ENCODE results near the gene OR10AG1. TPM values are rescaled to one million over a fixed set of nuclear protein-coding genes. Genes with fewer than 3 reads are reported as not detected.

Gene OR10AG1, protein sequence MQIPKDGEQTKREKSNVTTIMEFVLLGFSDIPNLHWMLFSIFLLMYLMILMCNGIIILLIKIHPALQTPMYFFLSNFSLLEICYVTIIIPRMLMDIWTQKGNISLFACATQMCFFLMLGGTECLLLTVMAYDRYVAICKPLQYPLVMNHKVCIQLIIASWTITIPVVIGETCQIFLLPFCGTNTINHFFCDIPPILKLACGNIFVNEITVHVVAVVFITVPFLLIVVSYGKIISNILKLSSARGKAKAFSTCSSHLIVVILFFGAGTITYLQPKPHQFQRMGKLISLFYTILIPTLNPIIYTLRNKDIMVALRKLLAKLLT
- not detected for total RNA-seq

DNA sequence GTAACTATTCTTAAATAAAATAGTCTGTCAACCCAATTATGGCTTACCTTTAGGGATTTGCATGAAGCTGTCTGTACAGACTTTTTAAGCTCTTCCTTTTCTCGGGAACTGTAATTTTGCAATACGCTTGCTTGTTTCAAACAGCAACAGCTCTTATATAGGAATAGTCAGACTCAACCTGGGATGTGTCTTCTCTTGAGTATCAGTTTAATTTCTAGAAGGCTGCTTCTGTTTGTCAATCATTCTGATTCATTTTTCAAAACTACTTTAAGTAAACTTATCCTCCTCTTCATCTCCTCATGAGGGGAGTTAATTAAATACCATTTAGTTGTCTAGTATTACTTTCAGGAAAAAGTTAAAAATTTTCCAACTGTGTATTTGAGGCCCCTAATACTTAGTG, at the start of gene OR10AG1:
Gene OR10AG1 (minus strand): TSS at position 101 of the 400 bp plus-strand sequence. CDS start 38 bp downstream, at position 63.
- ChIA-PET POLR2A (no interaction called here), CTCF (no interaction called here)
- no peak within 1 kb of the TSS for H3K27ac Mint-ChIP-seq
- no peak within 1 kb of the TSS for H3K4me3 Mint-ChIP-seq
- DNase-seq, result no peak
- H3K36me3 Mint-ChIP-seq (ENCODE audit: low read depth), result no peaks in the 10 kb centered on the region
- no peaks in the 10 kb centered on the region for H3K4me1 Mint-ChIP-seq
- H3K27me3 Mint-ChIP-seq, result no peaks in the 10 kb centered on the region
- peaks cover 4% of the 10 kb centered on the region for H3K9me3 Mint-ChIP-seq

DNA sequence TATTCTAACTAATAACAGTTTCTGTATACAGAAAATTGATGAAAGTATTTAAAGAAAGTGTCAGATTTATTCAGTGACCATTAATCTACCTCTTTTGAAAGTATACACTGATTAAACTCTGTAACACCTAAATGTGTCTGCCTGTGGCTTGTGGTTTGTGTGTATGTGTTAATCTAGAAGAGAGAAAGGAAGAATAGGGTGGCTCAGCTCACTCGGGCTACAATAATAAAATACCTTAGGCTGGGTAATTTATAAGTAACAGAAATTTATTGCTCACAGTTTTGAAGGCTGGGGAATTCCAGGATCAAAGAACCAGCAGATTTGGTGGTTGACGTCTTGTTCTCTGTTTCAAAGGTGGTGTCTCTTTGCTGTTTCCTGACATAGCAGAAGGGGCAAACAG, 44.1 kb upstream of the OR10AG1 start:
- Mint-ChIP-seq H3K36me3 (ENCODE audit: low read depth) (no peaks in the 10 kb centered on the region), H3K27ac (no peak overlapping the region), H3K4me1 (no peaks in the 10 kb centered on the region), H3K9me3 (peaks cover 16% of the 10 kb centered on the region), H3K27me3 (no peaks in the 10 kb centered on the region), H3K4me3 (no peak overlapping the region)
- no peak for DNase-seq
- CTCF ChIA-PET, result no interaction called here
- POLR2A ChIA-PET, result no interaction called here

DNA sequence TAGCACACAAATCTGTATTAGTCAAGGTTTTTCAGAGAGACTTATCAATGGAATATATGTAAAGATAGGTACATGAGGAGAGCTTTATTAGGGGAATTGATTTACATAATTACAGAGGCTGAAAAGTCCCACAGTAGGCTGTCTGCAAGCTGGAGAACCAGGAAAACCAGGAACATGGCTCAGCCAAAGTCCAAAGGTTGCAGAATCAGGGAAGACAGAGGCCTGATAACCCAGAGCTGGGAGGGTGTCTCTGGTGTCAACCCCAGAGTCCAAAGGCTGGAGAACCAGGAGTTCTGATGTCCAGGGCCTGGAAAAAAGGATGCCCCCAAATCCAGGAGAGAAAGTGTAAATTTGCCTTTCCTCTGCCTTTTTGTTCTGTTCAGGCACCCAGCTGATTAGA, 41.0 kb upstream of the OR10AG1 start:
- ChIA-PET POLR2A (interaction anchor here (0.5 kb wide), 1 partner anchor 739 kb away, joined by 3 read pairs; no protein-coding TSS in a partner anchor), CTCF (interaction anchor here (0.6 kb wide), 1 partner anchor 72 kb away, joined by 3 read pairs; no protein-coding TSS in a partner anchor)
- DNase-seq, result no peak
- Mint-ChIP-seq H3K4me1 (no peaks in the 10 kb centered on the region), H3K9me3 (peaks cover 18% of the 10 kb centered on the region), H3K27me3 (no peaks in the 10 kb centered on the region), H3K4me3 (no peak overlapping the region), H3K27ac (no peak overlapping the region), H3K36me3 (ENCODE audit: low read depth) (no peaks in the 10 kb centered on the region)

DNA sequence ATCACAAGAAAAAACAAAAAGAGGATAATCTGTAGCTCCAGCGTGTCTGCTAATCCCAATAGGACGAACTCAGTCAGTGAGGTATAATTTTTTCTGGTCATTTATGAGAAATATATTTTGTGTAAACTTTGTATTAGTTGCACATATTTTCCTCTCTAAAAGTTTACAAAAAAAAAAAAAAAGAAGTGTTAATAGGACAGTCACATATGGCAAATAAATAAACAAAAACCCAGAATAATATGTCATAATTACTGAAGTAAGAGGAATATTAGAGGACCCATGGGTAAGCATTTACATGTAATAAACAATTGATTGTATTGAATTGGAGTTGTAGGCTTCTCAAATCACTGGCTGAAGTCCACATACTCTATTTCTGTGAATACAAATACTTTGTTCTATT, 24.8 kb upstream of the OR10AG1 start, which contains the start of gene OR5F1:
Gene OR5F1 (minus strand): TSS at position 101 of the 400 bp plus-strand sequence. CDS start 0 bp downstream, at position 101.
- ChIA-PET POLR2A (no interaction called here), CTCF (no interaction called here)
- H3K27ac Mint-ChIP-seq, result no peak within 1 kb of the TSS
- peaks cover 7% of the 10 kb centered on the region for H3K9me3 Mint-ChIP-seq
- no peak for DNase-seq
- H3K4me3 Mint-ChIP-seq, result no peak within 1 kb of the TSS
- H3K4me1 Mint-ChIP-seq, result no peaks in the 10 kb centered on the region
- H3K36me3 Mint-ChIP-seq (ENCODE audit: low read depth), result no peaks in the 10 kb centered on the region
- H3K27me3 Mint-ChIP-seq, result no peaks in the 10 kb centered on the region

DNA sequence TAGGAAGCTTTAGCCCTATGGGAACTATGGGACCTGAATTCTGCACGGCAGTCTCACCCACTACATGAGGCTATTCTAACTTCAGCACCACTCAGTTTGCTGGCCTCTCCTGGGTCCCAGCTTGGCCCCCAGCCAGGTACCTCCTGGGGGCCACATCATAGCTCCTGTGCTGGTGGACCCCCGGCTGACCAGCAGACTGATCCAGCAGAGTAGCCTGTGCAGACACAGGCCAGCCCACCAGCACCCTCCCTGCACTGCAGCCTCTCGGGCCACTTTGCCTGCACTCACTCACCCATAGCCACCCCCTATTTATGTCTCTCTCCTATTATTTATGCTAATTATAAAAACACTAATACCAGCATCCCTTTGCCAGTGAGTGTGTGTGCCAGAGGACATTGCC, 1.2 kb upstream of the OR10AG1 start:
- POLR2A ChIA-PET, result no interaction called here
- no peak overlapping the region for H3K27ac Mint-ChIP-seq
- H3K36me3 Mint-ChIP-seq (ENCODE audit: low read depth), result no peaks in the 10 kb centered on the region
- H3K27me3 Mint-ChIP-seq, result no peaks in the 10 kb centered on the region
- no peaks in the 10 kb centered on the region for H3K4me1 Mint-ChIP-seq
- no peak overlapping the region for H3K4me3 Mint-ChIP-seq
- CTCF ChIA-PET, result no interaction called here
- peaks cover 4% of the 10 kb centered on the region for H3K9me3 Mint-ChIP-seq
- no peak for DNase-seq

DNA sequence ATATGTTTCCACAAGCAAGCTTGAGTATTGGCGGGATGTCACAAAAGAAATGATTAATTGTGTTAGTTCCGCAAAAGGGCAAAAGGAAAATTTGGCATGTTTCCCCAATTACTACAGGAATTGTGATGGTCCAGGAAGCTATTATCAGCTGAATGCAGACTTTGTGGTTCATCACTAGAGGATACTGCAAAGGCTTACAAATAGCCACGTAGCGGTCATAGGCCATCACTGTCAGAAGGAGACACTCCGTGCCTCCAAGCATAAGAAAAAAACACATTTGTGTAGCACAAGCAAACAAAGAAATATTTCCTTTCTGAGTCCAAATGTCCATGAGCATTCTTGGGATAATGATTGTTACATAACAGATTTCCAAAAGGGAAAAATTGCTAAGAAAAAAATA, 1.8 kb downstream of the OR10AG1 start:
- CTCF ChIA-PET, result no interaction called here
- Mint-ChIP-seq H3K36me3 (ENCODE audit: low read depth) (no peaks in the 10 kb centered on the region), H3K9me3 (peaks cover 4% of the 10 kb centered on the region), H3K27me3 (no peaks in the 10 kb centered on the region), H3K4me3 (no peak overlapping the region), H3K4me1 (no peaks in the 10 kb centered on the region), H3K27ac (no peak overlapping the region)
- no peak for DNase-seq
- POLR2A ChIA-PET, result no interaction called here

DNA sequence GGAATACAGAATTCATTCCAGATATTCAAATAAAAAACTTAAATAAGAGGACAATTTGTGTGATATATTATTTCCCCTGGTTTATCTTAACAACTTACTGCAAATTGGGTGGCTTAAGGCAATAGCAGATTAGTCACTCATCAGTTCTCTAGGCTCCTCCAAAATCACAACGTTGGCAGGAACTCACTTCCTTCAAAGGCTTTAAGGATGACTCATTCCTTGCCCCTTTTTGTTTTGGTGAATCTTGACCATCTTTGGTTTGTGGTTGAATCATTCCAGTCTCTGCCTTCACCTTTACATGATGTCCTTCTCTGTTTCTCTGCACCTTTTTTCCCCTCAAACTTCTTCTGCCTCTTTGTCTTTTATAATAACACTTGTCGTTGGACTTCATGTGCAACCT, 3.4 kb downstream of the OR10AG1 start:
- no peak for DNase-seq
- H3K4me3 Mint-ChIP-seq, result no peak overlapping the region
- POLR2A ChIA-PET, result no interaction called here
- H3K27ac Mint-ChIP-seq, result no peak overlapping the region
- CTCF ChIA-PET, result no interaction called here
- no peaks in the 10 kb centered on the region for H3K36me3 Mint-ChIP-seq (ENCODE audit: low read depth)
- H3K27me3 Mint-ChIP-seq, result no peaks in the 10 kb centered on the region
- H3K9me3 Mint-ChIP-seq, result no peaks in the 10 kb centered on the region
- no peaks in the 10 kb centered on the region for H3K4me1 Mint-ChIP-seq

DNA sequence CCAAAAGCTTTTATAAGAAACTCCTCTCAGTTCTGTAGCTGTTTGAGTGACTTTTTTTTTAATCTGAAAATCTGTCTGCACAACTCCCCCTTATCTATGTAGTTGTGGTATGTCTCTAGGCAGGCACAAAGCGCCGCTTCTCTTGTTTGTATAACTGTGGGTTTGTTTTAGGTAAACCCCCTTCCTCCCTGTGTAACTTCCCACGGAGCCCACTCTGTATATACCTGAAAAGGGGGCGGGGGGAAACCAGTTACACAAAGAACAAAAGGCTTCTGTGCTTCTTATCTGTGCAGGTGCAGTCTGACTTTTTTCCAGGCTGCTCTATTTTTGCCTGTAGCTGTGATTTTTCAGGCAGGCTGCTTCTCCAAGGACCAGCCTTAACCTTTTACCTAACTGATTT, 13.2 kb downstream of the OR10AG1 start:
- Mint-ChIP-seq H3K27me3 (no peaks in the 10 kb centered on the region), H3K36me3 (ENCODE audit: low read depth) (no peaks in the 10 kb centered on the region), H3K27ac (no peak overlapping the region), H3K9me3 (peaks cover 8% of the 10 kb centered on the region), H3K4me1 (no peaks in the 10 kb centered on the region), H3K4me3 (no peak overlapping the region)
- ChIA-PET POLR2A (no interaction called here), CTCF (no interaction called here)
- DNase-seq, result no peak

DNA sequence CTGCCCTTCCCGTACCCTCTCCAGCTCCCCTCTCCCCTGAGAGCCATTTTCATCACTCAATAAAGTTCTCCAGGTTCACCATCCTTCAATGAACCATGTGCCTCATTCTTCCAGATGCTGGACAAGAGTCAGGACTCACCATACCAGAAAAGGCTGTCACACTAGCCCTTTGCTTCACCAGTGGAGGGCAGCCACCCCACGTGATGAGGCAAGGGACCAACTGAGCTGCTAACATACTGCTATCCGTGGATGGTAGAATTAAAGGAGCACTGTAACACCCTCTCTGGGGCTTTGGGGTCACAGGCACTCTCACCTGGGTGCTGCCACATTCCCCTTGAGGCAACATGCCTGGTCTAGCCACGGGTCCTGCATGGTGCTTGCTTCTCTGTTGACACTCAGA, 20.4 kb downstream of the OR10AG1 start:
- H3K27ac Mint-ChIP-seq, result no peak overlapping the region
- no peaks in the 10 kb centered on the region for H3K4me1 Mint-ChIP-seq
- no peaks in the 10 kb centered on the region for H3K27me3 Mint-ChIP-seq
- no peak overlapping the region for H3K4me3 Mint-ChIP-seq
- ChIA-PET POLR2A (no interaction called here), CTCF (no interaction called here)
- H3K9me3 Mint-ChIP-seq, result no peaks in the 10 kb centered on the region
- no peak for DNase-seq
- no peaks in the 10 kb centered on the region for H3K36me3 Mint-ChIP-seq (ENCODE audit: low read depth)

DNA sequence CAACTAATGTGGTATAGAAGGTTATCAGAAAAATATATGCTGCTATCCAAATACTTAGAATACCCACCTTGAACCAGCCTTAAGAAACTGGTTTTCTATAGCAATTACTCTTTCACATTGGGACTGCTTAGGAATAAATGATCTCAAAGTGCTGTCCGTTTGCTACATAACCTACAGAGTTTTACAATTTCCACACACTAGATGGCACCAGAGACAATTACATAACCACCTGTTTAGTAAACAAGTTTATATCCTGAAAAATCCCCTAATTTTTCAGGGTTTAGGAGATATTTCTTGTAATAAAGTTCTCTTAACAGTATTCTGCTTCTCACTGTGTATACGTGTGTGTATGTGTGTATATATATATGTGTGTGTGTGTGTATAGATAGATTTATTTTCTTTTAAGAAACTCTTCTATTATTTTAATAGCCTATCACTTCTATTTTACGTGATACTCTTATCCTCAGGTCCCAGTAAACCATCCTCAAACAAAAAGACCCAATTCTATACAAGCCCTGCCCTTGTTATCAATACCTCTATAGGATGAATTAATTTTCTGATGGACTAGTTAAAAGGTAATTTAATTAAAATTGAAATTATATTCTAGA, 26.9 kb downstream of the OR10AG1 start:
- ChIA-PET POLR2A (no interaction called here), CTCF (no interaction called here)
- no peaks in the 10 kb centered on the region for H3K36me3 Mint-ChIP-seq (ENCODE audit: low read depth)
- no peaks in the 10 kb centered on the region for H3K9me3 Mint-ChIP-seq
- H3K4me1 Mint-ChIP-seq, result no peaks in the 10 kb centered on the region
- H3K27me3 Mint-ChIP-seq, result no peaks in the 10 kb centered on the region
- H3K4me3 Mint-ChIP-seq, result no peak overlapping the region
- H3K27ac Mint-ChIP-seq, result no peak overlapping the region
- peak; percentile 7 for DNase-seq

DNA sequence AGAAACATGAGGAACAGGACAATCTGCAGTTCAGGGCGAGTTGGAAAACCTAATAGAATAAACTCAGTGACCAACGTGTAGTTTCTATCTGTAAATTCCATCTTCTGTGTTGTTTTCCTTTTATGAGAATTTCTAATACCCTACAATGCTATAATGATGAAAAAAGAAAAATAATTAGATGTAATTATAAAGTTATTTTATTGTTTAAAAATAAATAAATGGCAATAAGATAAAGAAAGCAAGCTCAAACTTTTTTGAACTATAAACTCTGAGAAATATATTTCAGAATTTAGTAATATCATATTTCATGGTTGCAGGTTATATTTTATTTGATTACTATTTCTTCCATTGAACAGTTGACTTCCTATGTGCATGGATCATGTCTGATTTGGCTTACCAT, 33.4 kb downstream of the OR10AG1 start, which contains the start of gene OR5I1:
Gene OR5I1 (minus strand): TSS at position 101 of the 400 bp plus-strand sequence. CDS start 0 bp downstream, at position 101.
- no peaks in the 10 kb centered on the region for H3K27me3 Mint-ChIP-seq
- H3K4me3 Mint-ChIP-seq, result no peak within 1 kb of the TSS
- CTCF ChIA-PET, result no interaction called here
- no peak for DNase-seq
- H3K27ac Mint-ChIP-seq, result no peak within 1 kb of the TSS
- POLR2A ChIA-PET, result no interaction called here
- H3K4me1 Mint-ChIP-seq, result no peaks in the 10 kb centered on the region
- H3K9me3 Mint-ChIP-seq, result no peaks in the 10 kb centered on the region
- H3K36me3 Mint-ChIP-seq (ENCODE audit: low read depth), result no peaks in the 10 kb centered on the region

DNA sequence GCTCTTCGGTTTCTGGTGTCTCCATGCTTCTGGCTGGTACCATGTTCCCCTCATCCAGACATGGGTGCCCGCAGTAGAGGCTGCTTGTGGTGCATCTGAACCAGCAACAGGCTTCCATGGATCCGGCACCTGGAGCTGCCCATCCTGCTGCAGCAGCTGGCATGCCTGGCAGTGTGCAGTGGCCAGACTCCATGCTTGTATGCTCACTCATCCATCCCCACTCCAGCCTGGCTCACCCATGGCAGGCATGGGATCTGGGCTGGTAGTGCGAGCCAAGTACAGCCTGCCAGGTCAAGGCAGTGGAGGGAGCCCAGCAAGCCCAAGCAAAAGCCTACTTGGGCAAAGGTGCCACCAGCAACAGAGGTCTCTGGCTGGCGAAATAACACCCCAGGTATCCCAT, 49.2 kb downstream of the OR10AG1 start:
- CTCF ChIA-PET, result no interaction called here
- no peak overlapping the region for H3K27ac Mint-ChIP-seq
- H3K9me3 Mint-ChIP-seq, result peaks cover 8% of the 10 kb centered on the region
- H3K4me1 Mint-ChIP-seq, result no peaks in the 10 kb centered on the region
- H3K36me3 Mint-ChIP-seq (ENCODE audit: low read depth), result no peaks in the 10 kb centered on the region
- H3K27me3 Mint-ChIP-seq, result no peaks in the 10 kb centered on the region
- POLR2A ChIA-PET, result no interaction called here
- no peak for DNase-seq
- no peak overlapping the region for H3K4me3 Mint-ChIP-seq

Data from activated CD4-positive, alpha-beta T cell treated with anti-CD3 and anti-CD28 coated beads, Interleukin-2, amount 10 ng/mL, durations not matched to agents 7 days and 5 days (primary cell).